Activated CD4-positive, alpha-beta T cell treated with anti-CD3 and anti-CD28 coated beads, Interleukin-2, amount 50 U/mL, for 24 hours (primary cell): Measurements from ENCODE around the gene F13A1.
A peak's percentile ranks its signal among the peaks of the same experiment; 100 is the strongest.
"Not testable (repeated sequence)": the region's sequence is repeated elsewhere in the genome, so short reads cannot be mapped to it uniquely, and the experiment has no call there.

ENCODE experiments used
- DNase-seq, 2 donors: peaks; one replicate each; pipeline ENCODE4 v3.0.0-alpha.2; 2020; ENCODE audit warnings: low read depth in 1 of 2, low spot score in 1 of 2

The F13A1 gene

DNA sequence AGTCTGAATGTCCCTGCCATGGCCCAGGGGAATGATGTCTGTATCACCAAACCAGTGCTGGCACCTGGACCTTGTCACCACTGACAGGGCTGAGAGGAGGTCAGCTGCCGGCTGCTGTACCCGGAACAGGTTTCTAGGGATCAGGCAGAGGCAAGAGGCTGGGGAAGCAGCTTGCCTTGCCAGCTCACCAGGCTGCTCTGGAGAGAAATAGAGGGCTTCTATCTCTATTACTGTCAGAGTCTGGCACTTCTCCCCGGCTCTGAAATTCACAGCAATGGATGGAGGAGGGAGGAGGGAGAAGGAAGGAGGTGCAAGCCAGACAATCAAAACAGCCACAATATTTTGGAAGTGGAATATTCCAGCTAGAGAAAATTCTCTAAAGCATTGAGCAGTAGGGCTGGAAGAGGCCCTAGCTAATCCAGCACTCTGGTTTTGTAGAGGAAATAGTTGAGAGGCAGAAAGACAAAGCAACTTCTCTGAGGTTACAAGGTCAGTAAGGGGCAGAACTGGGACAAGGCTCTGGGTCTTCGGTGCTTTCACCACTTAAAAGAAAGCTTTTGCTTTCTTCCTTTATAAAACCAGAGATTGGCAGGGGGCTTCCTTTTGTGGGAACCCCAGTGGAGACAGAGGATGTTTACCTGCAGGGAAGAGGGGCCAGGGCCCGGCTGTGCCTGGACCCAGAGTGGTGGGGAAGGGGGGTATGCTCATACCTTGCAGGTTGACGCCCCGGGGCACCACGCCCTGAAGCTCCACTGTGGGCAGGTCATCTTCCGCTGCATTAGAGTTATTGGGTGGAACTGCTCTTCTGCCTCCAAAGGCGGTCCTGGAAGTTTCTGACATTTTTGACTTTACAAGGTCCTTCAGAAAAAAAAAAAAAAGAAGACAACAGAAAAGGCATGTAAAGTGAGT lies 2.4 kb downstream of the F13A1 start:
- DNase-seq: no peak

DNA sequence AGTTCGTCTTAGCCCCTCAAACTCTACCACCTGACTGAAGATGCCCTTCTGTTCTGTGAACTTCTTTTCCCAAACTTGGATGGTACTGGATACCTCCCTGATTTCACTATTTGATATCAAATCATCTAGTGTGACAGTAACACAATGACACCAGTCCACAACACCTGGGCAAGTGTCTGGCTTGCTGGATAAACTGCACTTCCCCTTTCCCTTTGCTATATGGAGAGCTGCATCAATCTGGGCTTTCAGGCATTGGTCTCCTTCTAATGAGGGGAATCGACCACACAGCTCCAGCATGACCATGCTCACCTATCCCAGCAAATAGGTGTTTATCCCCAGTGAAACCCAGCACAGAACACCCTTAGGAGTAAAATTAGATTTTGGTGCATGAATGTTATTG lies 3.1 kb downstream of the F13A1 start:
- no peak for DNase-seq

DNA sequence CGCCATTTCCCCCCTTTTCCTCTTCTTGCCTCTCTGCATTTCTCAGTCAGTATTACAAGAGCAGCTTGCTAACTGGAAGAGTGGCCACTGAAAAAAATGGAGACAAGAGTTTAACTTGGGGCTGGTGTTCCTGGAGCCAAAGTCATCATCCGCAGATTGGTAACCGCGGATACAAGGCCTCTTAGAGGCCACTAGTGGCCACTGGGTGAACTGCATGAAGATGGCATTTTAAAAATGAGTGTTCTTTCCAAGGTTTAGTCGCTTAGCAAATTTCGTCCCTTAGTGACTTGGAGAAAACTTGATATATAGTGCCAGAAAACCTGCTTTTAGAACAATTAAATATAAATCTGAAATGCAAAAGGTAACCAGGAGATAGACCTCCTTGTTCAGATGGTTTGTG lies 4.8 kb downstream of the F13A1 start:
- DNase-seq: peak in 1 of 2 donors; percentile 7

DNA sequence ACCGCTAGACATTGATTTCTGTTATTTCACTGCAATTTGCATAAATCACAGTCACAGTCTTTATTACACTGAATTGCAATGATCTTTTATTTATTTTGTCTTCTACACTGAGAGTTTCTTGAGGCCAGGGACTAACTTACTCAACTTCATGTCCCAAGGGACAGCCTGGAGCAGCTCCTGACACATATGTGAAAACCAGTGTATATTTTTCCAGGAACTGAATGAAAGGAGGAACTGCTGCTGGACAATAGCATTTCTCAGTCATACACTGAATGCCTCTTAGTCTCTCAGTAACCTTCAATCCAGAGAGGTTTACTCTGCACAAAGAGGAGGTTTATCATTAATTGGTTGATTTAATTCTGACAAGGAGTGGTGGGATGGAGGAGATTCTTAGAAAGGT lies 5.9 kb downstream of the F13A1 start:
- DNase-seq: no peak

DNA sequence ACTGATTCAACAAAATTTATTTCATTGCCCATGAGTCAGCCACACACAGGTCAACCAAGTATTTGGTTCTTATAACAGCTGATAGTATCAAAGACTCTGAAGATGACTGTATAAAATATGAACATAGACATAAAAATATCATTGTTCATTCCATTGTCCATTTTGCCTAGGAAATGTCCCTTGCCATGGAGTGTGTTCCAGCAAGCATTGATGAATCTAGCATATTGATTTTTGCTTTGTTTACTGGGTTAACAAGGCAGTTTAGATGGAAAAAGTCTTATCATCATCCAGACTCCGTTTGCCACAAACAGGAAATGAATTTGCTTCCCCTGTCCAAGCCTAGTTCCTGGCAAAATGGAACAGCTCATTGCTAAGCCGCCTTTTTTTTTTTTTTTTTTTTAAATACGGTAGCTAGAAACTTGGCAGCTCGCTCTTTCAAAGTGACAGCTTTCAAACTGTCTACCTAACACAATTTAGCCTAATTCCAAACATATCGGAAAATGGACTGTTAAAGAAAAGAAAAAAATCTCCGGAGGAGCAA lies 7.5 kb downstream of the F13A1 start:
- DNase-seq: no peak

DNA sequence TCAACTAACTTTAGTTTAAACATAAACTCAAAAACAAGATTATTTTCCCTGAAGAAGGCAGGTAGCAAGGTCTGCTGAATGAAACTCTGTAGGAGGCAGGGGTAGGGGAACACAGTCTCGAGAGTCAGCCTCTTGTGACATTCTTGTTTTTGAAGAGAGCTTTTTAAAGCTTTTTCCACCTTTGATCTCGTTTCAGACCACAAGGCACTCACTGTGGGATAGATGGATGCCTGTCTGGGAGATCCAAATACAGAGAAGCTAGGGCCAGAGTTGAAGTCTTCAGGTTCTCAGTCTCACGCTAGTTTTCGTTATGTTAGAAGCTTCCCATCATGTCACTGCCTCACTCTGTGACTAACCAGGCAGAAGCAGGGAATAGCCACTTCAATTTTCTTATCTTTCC lies 14.9 kb downstream of the F13A1 start:
- DNase-seq: no peak

DNA sequence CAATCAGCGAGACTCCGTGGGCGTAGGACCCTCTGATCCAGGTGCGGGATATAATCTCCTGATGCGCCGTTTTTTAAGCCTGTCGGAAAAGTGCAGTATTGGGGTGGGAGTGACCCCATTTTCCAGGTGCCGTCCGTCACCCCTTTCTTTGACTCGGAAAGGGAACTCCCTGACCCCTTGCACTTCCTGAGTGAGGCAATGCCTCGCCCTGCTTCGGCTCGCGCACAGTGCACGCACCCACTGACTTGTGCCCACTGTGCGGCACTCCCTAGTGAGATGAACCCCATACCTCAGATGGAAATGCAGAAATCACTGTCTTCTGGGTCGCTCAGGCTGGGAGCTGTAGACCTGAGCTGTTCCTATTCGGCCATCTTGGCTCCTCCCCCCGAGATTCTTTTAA lies 20.1 kb downstream of the F13A1 start:
- DNase-seq: not testable (repeated sequence)

DNA sequence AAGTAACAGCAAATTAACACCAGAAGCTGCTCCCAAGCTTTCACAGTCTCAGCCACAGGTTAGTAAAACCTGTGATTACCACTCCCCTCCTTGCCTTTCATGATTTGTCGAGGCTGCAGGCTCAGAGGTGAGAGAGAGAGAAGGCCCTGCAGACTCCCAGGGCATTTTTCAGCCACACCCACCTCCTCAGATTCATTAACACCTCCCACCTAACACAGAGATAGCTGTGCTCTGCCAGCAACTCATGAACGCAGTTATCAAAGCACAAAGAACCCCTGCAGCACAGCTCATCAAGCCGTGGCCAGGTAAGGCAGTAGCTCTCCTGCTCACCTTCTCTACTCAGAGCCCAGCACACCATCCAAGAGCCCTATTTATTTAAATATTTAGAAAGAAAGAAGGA lies 27.1 kb downstream of the F13A1 start:
- DNase-seq: no peak

DNA sequence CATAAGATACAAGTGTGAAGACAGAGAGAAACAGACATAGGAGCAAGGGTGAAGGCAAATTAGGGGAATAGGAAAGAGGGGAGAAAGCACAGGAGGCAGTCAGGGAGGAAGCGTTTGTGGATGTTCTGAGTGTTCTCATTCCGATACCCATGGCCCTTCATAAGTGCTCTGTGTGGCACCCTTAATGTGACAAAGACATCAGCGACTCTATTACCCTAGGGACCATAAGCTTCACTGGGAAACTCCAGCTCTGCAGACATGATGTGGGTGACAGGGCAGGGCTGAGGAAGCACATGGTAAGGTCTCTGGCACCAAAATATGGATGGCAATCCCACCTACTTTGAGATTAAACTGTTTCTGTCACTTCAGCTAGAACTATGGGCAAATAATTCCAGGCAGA lies 33.0 kb downstream of the F13A1 start:
- no peak for DNase-seq

DNA sequence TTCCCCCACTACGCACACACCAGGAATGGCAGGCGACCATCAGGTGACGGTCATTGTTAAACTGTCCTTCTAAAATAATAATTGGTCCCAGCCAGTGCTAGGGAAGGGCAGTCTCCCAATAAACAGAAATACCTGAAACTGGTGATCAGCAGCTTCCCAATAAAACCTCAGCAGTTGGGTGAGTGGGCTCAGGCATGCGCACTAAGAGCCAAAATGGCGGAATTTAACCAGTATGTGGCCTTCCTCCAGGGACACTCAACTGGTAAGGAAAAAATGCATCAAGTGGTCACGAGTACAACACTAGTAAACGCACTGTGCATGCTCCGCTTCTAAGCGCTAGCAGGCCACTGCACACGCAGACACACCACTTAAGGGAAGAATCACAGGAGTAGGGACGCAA lies 34.8 kb downstream of the F13A1 start:
- DNase-seq: no peak

DNA sequence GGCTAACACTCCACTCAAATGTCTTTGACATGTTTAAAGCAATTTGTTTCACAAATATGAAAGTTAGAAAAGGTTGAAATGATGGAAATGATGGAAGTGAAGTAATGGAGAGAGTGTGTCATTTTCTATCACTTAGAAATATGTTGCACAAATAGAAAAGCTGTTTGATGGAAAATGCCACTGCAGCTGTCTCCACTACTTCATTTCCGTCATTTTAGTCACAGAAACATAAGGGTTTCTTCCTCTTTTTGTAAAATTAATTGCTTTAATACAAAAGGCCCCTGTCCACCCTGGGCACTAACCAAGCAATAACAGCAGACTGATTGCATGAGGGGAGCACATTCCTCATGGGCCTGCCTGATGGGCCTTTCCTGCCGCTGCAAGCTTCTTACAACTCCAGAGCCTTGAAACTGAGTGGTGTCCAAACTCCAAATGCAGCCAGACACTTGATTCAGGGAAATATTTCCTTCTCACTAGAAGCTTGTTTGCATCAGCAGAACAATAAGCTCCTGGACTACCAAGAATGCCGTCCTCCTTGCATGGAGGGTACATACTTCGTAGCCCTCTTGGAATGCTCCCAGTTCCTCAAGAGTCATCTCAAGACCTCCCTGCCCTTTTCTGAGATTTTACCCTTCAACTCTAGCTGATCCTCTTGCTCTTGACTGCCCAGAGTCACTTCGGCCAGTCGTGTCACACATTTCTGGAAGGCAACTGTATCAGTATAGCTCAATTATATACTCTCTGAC lies 36.1 kb downstream of the F13A1 start:
- no peak for DNase-seq

DNA sequence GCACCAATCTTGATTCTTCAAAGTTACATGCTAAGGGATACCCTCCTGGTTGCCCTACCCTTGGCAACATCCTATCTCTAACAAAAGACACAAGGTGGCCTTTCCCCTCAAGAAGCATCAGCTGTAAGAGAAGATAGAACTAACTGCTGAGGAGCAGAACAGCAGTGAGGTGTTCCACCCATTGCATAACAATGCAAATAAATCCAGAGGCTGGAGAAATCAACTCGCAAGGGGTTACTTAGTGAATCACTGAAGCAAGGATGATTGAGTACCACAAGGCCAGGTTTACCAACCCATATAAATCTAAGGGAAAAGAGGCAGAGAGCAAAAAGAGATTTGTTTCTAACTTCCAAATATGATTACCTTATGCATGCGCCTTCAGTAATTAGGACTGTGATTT lies 36.7 kb downstream of the F13A1 start:
- DNase-seq: no peak

DNA sequence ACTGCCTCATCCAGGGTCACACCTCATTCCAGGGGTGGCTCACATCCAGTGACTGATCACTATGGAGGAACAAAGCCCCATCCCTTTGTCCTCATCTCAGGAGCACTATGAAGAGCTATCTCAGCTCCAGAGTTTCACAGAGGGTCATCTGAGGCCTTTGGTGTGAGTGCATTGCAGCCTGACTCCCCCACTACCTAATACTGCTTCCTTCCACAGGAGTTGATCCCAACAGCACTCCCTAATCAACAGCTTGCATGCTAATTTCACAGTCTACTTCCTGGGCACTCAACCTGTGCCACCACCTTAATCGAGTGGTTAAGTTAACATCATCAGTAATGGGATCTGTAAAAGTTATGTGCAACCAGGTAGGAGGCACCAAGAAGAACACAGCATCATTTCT lies 37.7 kb downstream of the F13A1 start:
- no peak for DNase-seq

DNA sequence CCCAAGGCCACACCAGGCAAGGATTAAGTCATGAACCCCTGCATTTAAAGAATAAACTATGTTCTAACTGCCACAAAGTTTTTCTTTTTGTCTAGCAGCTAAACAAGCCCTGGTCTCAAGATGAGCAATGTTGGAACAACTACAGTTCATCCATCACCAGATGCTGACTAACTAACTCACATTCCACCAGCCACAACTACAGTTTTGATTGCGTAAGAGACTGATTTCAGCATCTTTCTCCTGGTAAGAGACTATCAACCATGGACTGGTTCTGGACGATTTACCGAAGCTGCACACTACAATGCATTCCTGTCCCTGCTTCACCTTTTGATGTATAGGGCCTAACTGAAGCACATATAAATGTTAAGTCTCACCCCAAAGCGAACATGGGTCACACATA lies 43.0 kb downstream of the F13A1 start:
- DNase-seq: no peak

DNA sequence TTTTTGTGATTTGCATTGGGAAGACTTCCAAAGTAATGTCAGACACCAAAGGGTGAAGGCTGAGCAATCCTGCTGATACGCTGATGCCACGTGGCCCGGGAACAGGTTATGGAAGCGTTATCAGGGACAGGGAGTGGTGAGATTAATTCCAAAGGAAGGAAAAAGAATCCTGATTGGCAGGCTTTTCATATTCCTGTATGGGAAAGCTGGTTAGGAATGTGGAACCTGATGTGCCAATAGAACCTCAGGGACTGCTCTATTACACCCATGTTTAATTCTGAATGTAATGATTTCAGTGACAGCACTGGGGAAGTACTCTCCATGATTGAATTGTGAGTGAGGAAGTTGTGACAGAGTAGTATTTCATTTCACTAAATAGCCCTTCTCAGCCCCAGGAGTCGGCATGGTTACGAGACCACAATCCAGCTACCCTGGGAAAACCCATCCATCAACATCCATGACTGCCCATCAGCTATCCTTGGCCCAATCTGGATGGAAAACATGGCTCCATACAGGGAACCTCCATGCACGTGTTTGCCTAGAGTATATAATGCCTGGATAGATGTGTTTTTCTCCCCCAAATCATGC lies 49.4 kb downstream of the F13A1 start:
- no peak for DNase-seq

DNA sequence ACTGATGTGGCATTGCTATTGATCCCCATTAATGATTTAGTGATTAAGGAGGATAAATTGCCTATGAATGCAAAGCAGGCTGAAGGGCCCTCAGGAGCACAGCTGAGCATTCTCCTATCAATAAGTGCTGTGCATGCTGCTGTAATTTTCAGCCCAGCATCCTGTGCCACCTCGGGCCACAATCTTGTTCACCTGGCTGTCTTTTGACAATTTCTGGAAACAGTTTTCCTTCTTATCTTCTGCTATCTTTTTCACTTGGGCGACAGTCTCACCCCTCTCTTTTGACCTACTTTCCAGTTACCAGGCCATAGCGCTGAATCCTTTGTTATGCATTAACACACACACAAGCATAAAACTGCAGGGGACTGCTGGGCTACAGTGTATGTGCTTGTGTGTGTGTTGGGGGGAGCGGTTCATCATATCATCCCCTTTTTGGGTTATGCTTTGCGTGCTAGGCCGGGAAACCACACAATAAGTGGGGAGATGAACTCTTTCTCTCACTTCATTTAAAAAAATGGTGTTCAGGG lies 60.2 kb downstream of the F13A1 start:
- DNase-seq: no peak

DNA sequence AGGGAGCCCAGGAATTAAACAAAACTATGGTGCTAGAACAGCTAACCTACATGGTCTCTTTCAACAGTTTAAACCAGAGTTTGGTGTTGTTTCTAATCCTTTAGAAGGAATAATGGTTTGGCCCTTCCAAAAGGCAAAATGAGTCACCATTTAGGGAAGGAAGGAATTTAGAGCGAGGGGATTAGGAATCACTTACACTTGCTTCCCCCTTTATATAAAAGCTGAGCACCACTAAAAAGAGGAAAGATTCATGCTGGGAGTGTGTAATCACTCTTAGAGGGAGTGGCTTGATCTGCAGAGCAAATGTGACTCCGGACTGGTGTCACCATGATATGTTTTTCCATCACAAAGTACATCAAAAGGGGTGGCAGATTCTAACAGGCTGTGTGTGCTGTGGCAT lies 63.6 kb downstream of the F13A1 start:
- DNase-seq: no peak

DNA sequence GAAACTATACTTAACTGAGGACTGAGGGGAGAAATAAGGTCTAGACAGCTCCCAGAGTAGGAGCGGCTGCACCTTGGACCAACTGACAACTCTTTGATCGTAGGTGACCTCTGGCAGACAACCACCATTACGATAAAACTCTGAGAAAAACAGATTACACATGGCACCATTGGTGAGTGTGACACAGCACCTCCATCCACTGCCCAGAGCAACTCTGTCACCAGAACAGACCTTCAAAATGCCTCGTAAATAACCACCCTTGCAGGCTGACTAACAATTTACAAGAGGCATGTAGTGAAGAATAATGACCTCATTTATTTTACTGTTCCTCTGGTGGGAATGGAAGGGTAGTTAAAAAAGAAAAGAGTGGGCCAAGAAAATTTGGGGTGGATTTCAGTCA lies 64.2 kb downstream of the F13A1 start:
- no peak for DNase-seq

DNA sequence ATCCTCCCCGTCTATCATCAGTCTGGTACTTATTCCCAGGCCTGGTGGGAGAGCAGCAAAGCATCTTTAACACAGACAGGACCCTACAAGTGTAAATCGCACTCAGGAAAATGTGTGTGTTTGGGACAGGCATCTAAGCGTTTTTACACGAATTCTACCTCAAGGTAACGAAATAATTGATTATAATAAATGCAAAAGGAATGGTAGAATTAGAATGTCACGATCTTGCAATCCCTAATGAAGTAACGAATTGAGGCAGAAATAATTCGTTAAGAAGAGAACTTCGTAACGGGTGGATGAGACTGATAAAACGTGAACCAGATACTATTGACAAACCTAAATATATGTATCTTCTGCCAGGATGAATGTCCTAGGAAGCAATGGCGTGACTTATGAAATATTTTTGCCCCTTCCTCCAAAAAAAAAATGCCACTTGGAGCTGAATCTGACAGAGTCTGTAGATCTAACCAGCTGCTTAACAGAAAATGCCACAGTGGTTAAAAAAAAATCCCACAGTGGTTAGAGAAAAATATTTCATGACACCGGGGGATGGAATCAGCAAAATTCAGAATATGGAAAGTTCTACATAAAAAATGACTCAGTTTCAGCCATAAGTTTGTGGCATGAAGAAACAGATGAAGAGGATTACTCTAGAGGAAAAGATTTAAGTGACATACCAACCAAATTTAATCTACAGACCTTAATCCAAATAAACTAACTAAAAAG lies 68.7 kb downstream of the F13A1 start:
- DNase-seq: no peak

DNA sequence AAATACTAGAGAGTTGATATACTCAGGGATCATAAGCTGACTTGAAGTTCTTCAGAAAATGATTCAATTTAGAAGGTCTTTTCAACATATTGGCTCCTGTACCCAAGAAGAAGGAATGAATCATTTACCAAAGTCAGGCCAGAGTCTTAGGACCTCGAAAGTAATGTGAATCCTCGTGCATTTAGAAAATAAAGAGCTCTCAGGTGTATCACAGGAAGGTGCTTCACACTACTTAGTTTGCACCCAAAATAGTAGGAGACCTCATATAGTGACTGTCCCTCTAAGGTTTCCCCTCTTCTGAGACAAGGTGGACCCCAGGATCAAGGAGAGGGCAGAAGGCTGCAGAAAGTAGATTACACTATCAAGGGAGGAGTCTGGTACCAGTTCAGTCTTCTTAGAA lies 71.8 kb downstream of the F13A1 start:
- DNase-seq: no peak

DNA sequence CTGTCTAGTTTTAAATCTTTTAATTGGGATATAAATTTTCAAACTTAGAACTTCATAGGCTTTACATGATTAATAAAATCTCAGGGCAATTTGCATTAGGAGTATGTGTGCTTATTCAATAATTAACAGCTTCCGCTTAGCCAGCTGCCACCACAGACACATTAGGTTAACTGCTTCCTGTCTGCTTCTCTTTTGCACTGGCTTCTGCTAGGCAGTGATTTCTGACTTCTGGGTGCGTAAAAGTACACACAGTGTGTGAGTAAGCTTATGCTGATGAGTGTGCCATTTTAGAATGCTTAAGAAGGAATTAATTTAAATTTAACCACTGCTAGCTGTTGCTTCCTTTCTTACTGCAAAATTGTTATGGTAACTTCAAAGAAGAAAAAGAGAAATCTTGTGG lies 73.9 kb downstream of the F13A1 start:
- DNase-seq: no peak
